GM21786 (cell line): ENCODE results near the gene ANKRD42.

Experiments used
- ATAC-seq: cut with Tn5 transposase; IDR thresholded peaks from one replicate; pipeline ENCODE4 v1.9.1; 2021; ENCODE audit not compliant: unreplicated experiment

ANKRD42 gene

DNA sequence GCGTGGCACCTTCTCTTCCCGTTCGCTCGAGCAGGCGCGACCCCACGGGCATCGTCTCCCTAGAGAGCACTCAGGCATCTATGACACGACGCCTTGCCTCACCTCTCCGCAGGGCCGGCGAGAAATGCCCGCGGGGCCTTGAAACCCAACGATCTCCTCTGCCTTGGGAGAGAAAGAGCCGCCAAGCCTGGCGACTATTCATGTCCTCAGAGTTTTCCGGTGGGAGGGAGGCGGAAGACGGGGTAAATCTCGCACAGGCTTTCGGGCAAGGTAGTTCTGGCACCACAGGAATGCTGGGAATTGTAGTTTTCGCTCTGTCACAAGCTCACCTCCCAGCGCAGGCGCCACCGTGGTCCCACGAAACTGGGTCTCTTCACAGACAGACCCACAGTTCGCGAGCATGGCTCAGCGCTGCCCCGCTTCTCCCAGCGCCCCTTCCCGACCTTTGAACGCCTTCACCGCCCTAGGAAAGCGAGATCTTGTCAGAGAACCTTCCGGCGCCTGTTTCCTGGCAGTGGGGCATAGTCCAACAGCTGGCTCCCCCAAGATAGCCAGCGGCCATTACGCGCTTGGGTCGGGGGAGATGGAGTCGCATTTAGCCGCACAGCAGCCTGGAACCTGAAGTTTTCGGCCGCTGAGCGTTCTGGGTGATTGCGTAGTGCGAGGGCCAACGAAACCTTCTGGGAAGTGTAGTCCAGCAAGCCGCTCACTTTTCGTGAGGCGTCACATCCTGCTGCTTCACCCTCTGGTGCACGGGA lies 92.4 kb downstream of the ANKRD42 start, which contains the start of gene CCDC90B:
CCDC90B (minus strand) TSS at position 597 of the 758 bp plus-strand sequence; CDS start at position 202, 395 bp downstream.
- ATAC-seq = peak; percentile 85

DNA sequence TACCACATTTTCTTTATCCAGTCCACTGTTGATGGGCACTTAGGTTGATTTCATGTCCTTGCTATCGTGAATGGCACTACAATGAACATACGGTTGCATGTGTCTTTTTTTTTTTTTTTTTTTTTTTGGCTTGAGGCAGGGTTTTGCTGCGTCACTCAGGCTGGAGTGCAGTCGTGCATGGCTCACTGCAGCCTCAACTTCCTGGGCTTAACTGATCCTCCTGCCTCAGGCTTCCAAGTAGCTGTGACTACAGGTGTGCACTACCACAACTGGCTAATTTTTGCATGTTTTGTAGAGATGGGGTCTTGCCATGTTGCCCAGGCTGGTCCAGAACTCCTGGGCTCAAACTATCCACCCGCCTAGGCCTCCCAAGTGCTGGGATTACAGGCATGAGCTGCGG lies 94.1 kb downstream of the ANKRD42 start:
- ATAC-seq = no peak

DNA sequence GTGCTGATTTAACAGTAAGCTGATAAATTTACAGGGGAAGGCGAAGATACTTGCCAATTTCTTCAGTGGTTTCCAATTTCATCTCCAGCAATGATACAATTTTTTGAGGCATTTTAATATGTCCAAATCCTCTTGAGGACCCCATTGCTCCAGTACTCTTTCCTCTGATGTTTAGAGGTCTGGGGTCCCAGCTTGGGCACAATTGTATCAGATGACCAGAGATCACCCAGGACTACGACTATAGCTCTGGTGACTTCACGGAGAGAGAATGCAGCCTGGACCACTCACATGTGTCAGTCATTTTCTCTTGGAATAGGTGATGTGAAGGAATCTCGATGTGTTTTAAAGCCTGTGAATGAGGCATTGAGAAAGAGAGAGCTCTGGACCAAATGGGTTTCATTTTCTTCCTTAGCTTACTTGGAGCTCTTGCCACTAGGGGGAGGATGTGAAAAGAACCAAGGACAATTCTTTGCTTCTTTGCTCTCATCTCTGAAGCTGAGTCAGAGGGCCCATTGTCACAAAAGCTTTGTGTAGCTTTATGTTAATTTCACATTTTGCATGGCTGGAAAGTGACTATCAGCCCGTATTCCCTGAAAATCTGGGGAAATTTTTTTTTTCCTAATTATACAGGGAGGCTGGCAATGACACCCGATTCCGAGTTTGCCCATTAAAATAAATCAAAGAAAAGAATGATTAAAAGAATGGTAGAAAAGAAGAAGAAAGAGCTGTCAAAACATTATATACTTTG lies 99.4 kb downstream of the ANKRD42 start:
- ATAC-seq = peak; percentile 62

DNA sequence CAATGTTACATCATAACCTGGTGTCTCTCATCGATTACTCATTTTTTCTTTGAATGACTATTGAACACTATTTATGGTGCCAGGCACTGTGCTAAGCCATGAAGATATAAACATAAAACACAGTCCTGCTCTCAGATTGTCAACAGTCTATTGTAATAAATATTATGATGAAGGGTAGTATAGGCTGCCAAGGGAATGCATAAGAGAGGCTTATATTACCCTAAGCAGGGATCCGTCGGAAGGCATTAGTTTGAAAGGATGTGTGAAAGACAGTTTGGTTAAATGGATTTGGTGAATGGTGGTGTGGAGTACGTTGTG lies 99.9 kb downstream of the ANKRD42 start:
- ATAC-seq = no peak

DNA sequence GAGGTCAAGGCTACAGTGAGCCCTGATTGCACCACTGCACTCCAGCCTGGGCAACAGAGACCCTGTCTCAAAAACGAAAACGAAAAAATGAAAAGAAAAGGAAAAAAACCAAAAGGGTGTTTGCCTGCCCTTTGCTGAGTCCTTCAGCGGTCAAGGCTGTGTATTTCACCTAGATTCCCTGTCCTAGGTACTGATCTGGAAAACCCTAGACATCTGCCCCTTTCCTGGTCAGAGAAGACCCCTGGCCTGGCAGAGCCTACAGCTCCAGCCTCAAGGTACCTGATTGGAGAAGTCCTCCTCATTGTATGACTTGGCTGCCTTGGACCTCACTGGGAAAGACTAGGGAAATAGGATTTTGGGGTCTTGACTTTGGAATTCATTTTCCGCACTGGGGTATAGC lies 100.7 kb downstream of the ANKRD42 start:
- ATAC-seq = no peak
